ENCODE data around the gene TRIM37.

The TRIM37 gene

GRCh38 chr17:59028328-59028727 is 78.4 kb downstream of the TRIM37 start:
- DNase-seq: peak in 1 of 2 donors; percentile 5

DNA sequence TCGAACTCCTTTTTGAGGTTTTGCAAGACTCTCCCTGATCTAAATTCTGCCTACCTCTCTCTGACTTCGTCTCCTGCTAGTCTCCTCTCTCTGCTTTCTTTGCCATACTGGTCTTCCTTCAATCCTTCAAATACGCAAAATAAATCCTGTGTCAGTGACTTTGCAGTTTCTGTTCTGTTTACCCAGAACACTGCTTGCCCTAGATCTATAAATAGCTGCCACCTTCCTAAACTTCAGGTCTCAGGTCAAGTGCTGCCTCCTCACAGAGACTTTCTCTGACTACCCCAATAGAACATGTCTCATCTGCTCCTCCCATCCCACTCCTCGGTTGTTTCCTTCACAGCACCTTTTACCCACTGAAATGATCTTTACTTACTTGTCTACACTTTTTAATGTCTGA is 78.9 kb downstream of the TRIM37 start:
- peak in 1 of 2 donors; percentile 46 for DNase-seq

- peak; percentile 53 to 72 for DNase-seq
Observed at GRCh38 chr17:59026176-59026939, 80.3 kb downstream of the TRIM37 start.

DNA sequence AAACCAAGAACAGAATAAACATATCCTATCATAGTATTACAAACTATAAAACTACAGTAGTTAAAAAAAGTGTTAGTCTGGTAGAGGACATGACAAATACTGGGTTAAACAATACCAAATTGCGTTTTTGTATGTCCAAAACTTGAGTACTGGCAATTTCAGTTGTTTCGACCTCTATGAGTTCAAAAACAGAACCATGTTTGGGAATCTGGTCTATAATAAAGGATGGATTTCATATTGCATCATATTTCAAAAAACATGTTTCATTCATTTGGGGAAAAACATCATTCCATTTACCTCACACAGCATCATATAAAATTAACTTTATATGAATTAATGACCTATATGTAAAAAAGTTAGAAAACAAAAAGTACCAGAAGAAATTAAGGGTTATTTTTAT is 81.8 kb downstream of the TRIM37 start:
- no peak for DNase-seq

GRCh38 chr17:59018019-59018418 is 88.7 kb downstream of the TRIM37 start:
- DNase-seq: no peak

DNA sequence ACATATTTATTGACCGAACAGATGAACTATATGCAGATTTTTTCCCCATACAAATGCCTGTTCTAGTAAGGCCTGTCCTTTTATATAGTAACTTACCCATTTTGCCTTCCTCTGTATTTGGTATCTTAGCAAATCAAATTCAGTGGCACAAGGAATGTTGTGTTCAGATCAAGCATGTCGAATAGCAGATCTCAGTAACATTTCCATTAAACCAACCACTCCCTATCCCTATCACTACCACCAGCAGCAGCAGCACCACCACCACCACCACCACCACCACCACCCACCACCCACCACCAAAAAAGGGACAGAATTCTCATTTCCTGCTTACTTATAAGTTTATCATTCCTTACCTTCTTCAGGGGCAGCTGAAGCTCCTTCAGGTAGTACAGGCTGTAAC is 94.7 kb downstream of the TRIM37 start:
- DNase-seq: no peak

- no peak for DNase-seq
Observed at GRCh38 chr17:59010026-59010425, 96.7 kb downstream of the TRIM37 start.

DNA sequence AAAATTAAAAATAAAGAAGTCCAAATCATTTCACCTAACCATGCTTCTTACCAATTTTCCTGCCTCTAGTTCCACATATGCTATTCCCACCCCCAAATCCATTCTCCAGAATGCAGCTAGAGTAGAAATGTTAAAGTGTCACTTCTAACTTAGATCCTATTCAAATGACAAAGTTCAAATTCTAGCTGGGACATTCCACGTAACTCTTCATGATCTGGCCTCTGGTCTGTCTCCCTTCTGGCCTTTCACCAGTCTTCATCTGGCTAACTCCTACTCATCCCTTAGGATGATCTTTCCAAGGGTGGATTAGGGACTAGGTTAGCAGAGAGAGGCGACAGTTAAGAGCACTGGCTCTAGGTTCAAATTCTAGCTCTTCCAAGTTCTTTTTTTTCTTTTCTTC is 97.9 kb downstream of the TRIM37 start:
- no peak for DNase-seq

DNA sequence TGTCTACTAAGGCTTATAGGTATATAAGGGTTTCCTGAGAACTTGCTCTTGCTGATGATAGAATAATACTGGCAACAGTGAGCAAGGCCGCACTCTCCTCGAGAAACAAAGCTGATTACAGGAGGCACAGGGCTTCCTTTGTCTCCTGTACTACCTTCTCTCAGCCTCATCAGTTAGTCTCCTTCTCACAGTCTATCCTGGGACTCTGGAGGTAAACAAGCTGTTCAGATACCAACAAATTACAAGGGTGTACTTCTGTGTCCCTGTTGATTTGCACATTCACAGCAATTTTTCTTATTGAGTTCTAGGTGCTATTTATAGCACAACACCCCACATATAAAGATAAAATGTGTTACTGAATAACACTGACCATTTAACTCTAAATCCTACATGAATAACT is 98.7 kb downstream of the TRIM37 start:
- no peak for DNase-seq

- peak; percentile 77 to 78 for DNase-seq
Observed at GRCh38 chr17:59004338-59005111, 102.2 kb downstream of the TRIM37 start.

- no peak for DNase-seq
Observed at GRCh38 chr17:59003860-59004259, 102.8 kb downstream of the TRIM37 start.

DNA sequence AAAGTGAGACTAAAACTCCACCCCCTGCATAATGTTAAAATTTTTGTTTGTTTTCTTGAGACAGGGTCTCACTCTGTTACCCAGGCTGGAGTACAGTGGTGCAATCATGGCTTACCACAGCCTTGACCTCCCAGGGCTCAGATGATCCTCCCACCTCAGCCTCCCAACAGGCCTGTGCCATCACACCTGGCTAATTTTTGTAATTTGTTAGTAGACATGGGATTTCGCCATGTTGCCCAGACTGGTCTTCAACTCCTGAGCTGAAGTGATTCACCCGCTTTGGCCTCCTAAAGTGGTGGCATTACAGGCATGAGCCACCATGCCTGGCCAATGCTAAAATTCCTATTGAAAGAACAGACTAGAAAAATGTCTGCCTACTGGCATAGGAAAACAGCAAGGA is 103.8 kb downstream of the TRIM37 start:
- DNase-seq: no peak

DNA sequence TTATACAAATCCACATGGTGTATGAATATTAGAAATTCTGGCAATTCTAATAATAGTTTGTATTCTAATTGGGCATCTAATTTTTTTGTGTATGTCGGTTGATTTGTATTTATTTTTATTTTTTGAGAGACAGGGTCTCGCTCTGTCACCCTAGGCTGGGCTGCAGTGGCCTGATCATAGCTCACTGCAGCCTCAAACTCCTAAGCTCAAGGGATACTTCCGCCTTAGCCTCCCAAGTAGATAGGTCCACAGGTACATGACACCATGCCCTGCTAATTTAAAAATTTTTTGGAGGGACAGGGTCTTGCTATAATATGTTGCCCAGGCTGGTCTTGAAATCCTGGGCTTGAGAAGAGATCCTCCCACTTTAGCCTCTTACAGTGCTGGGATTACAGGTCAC is 104.6 kb downstream of the TRIM37 start:
- DNase-seq: no peak

DNA sequence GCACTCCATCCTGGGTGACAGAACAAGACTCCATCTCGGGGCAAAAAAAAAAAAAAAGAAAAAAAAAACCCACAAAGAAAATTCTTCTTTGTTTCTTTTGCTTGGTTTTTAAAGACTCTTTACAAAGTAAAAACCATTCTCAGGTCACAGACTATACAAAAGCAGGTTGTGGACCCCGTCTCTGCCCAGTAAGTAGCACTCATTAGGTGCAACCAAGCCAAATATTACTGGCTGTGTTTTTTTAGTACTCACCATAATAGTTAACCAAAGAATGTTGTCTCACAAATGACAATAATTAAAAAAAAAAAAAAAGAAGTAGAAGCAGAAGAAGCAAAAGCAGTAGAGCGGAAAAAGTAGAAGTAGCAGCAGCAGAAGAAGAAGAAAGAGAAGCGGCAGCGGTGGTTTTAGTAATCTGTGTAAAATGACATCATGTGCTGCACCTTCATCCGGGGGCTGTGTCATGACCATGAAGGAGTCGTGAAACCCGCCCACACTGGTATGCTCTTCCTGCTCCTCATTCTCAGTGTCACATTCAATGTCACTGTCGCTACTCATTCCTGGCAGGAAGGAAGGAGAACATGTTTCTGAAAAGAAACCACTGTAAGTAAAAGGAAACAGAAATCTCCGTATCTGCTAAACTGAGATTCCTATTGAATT is 105.4 kb downstream of the TRIM37 start:
- peak; percentile 88 to 98 for DNase-seq

DNA sequence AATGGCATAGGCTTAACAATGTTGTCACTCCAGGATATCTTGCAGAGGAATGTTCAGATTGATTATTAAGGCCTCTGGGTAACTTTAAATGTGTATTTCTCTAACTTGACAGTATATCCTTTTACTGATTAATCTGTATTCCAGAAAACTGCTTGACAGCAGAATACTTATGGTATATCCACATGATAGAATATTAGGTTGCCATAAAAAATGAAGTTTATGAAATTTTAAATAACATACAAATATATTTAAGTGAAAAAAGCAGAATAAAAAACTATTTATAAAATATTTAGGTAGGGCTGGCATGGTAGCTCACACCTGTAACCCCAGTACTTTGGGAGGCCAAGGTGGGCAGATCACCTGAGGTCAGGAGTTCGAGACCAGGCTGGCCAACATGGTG is 106.7 kb downstream of the TRIM37 start:
- no peak for DNase-seq

GRCh38 chr17:58999500-58999899 is 107.2 kb downstream of the TRIM37 start:
- no peak for DNase-seq

- no peak for DNase-seq
Observed at GRCh38 chr17:58998871-58999270, 107.8 kb downstream of the TRIM37 start.

GRCh38 chr17:58997756-58998553 is 108.7 kb downstream of the TRIM37 start:
- no peak for DNase-seq

DNA sequence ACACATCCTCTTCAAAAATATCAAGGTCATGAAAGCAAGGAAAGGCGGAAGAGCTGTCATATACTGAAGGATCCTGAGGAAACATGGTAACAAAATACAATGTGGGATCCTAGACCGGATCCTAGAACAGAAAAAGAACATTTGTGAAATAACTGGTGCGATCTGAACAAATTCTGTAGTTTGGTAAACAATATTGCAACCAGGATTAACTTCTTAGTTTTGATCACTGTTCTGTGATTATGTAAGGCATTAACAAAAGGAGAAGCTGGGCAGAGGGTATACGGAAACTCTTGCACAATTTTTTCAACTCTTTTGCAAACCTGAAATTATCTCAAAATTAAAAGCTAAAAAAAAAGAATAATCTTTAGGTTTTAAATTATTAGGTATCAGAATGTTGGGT is 109.7 kb downstream of the TRIM37 start:
- peak; percentile 73 to 90 for DNase-seq

DNA sequence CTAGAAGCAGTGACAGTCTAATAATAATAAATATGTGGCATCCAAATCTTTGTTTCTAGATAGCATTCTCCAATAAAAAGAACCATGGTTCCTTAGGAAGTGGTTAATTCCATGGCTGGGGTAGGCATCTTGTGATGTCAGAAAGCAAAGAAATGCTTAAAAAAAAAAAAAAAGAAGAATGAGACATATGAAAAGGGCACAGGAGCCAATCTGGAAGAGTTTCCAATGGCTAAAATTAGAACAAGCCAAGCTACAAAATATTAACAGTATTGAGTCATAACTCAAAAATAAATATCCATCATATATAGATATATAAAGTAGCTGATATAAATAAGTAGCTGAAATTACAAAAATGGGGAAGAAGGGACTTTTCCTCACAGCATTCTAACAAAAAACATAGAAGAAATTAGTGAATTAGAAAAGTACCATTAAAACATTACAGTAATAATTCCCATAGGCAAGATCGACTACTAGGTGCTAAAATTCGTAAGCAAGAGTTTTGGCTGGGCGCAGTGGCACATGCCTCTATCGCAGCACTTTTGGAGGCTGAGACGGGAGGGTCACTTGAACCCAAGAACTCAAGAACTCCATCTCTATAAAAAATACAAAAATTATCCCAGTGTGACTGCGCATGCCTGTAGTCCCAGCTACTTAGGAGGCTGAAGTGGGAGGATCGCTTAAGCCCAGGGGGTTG is 111.3 kb downstream of the TRIM37 start:
- DNase-seq: no peak

DNA sequence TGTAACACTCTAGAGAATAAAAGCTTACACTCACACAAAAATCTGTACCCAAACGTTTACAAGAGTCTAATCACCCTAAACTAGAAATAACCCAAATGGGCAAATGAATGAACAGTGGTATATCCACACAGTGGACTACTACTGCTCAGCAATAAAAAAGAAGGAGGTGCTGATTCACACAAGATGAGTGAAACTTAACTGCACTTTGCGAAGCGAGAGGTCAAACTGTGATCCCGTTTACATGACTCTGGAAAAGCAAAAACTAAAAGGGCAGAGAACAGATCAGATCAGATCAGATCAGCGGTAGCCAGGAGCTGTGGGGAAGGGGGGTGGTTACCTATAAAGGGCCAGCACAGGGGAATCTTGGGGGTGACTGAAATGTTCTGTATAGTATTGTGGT is 113.4 kb downstream of the TRIM37 start:
- no peak for DNase-seq

DNA sequence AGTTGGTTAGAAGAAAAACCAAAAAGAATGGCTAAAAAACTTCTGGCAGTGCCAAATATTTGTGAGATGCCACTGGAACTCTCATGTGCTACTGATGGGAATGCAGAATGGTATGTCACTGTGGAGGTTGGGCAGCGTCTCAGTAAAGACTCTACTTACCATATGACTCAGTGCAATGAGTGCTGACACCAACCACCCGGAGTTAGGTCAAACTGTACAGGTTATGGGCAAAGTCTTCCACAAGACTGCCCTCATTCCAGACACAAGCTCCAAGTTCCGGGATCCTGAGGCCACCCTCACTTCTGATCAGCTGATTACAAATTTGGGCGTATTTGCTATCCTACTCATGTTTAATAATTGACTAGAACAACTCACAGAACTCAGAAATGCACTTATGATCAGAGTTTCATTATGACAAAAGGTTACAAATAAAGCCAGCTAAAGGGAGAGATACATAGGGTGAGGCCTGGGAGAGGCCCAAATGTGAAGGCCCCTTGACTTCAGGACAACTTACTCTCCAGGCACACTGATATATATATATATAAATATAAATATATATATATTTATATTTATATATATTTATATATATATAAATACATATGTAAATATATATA is 114.9 kb downstream of the TRIM37 start:
- no peak for DNase-seq

Data from inflammatory macrophage (primary cell).